Raji (cell line): ENCODE results near the gene TBC1D14.

ENCODE experiments used
- POLR2A ChIP-seq: IDR thresholded peaks from 2 replicates; pipeline ENCODE4 v1.6.1; 2011; ENCODE audit warnings: low read depth, low read length, control low read depth; ENCODE audit not compliant: insufficient read depth

The TBC1D14 gene

DNA sequence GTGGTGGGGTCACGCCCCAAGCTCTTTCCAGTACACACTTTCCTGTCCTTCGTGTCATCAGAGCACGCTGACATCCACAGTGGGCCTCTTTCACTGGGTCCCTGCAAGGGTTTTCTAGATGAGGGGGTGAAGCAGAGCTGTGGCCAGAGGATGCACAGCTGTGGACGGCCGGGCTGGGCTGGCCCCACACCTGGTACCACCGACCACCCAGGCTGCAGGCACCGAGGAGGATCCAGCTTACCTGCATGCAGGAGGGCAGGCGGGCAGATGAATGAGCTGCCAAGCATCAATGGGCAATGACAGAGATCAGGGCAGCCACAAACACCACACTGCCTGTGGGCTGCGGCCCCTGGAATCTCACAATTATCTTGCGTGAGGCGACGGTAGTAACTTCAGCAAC is 167.7 kb downstream of the TBC1D14 start:
- TF ChIP-seq POLR2A = no peak

DNA sequence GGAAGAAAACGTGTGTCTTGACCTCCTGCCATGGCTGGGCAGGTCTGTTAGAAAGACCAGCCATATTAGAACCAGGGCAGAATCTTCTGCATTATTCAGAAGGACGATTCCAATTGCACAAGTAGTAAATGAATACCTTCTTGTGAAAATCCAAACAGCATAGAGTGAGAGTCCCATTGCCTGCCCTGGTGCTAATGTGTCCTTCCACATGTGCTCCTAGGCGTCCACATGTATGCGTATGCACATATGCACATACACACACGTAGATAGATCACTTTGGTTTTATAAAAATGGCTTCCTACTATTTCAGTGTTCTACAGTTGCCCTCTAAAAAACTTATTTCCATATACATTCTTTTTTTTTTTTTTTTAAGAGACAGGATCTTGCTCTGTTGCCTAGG is 168.4 kb downstream of the TBC1D14 start:
- TF ChIP-seq POLR2A = no peak
